Effector memory CD8-positive, alpha-beta T cell (primary cell): ENCODE data around the gene PTBP3.
A peak's percentile ranks its signal among the peaks of the same experiment; 100 is the strongest.

Experiments
- ATAC-seq: fragments of 150-1000 bp; cut with Tn5 transposase; replicated peaks from 2 replicates; pipeline ENCODE4 v1.10.0; 2021; ENCODE audit warnings: mild to moderate bottlenecking, moderate library complexity
- DNase-seq, 3 experiments: peaks; one replicate each; pipeline ENCODE4 v3.0.0; 2021
- H3K27ac Mint-ChIP-seq, 2 donors: one replicate each; pipeline ENCODE4 v1.8.0; 2022; ENCODE audit warnings: mild to moderate bottlenecking in 2 of 2, mixed read lengths in 2 of 2, moderate library complexity in 2 of 2
- H3K27me3 Mint-ChIP-seq, 2 donors: one replicate each; pipeline ENCODE4 v1.8.0; 2022; ENCODE audit warnings: mixed read lengths in 2 of 2
- H3K36me3 Mint-ChIP-seq: one replicate; pipeline ENCODE4 v1.8.0; 2022; ENCODE audit warnings: mild to moderate bottlenecking, moderate library complexity, mixed read lengths; ENCODE audit not compliant: insufficient read depth
- H3K4me1 Mint-ChIP-seq, 2 donors: one replicate each; pipeline ENCODE4 v1.8.0; 2022; ENCODE audit warnings: low read depth in 2 of 2, mixed read lengths in 2 of 2
- H3K4me3 Mint-ChIP-seq, 2 donors: one replicate each; pipeline ENCODE4 v1.8.0; 2022; ENCODE audit warnings: mild to moderate bottlenecking in 2 of 2, mixed read lengths in 2 of 2, moderate library complexity in 2 of 2
- H3K9me3 Mint-ChIP-seq, 2 donors: one replicate each; pipeline ENCODE4 v1.8.0; 2022; ENCODE audit warnings: mixed read lengths in 2 of 2

PTBP3 gene

DNA sequence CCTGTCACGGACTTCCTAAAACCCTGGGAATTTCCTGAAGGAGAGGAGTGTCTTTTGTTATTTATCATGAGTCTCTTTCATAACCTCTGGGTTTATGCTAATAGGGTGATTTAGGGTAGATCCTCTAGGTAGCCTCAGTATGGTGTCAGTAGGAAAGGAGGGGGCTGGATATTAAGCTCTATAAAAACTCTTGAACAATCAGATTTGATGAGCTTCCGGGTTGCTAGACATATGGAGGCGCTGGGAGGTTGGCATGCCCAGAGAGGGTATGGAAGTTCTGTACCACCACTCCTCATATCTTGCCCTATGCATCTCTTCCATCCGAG is 15.6 kb upstream of the PTBP3 start:
- H3K4me1 Mint-ChIP-seq: peaks cover 4 to 8% of the 10 kb centered on the region in 2 donors
- H3K4me3 Mint-ChIP-seq: peak overlapping the region; percentile 68 to 77
- H3K27me3 Mint-ChIP-seq: peaks cover 15 to 23% of the 10 kb centered on the region in 2 donors
- no peak for ATAC-seq
- no peaks in the 10 kb centered on the region for H3K9me3 Mint-ChIP-seq
- H3K36me3 Mint-ChIP-seq: peaks cover 2% of the 10 kb centered on the region
- H3K27ac Mint-ChIP-seq: no peak overlapping the region
- no peak for DNase-seq

DNA sequence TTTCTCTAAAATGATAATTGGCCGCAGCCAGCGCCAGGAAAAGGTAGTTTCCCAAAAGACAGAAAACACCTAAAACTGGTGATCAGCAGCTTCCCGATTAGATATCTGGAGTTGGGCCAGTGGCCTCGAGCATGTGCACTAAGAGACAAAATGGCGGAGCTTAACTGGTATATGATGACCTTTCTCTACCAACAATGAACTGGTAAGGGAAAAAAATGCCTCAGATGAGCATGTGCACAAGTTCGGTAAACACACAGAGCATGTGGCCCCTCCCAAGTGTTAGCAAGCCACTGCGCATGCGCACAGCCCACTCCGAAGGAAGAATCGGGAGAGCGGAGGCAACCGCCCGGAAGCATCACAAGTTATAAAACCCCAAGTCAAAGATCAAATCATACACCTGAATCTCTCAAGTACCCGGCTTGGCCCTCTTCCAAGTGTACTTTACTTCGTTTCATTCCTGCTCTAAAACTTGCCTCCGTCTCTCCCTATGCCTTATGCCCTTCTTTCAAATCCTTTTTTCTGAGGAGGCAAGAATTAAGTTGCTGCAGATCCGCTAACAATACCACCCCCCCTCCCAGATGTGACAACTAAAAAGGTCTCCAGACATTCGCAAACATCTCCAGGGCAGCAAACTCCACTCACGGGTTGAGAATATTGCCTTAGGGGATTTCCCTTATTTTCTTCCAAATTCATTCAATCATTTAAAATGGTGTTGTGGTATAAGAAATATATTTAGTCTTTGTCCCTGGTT is 15.0 kb upstream of the PTBP3 start:
- Mint-ChIP-seq H3K4me3 (peak overlapping the region; percentile 68 to 77), H3K27ac (no peak overlapping the region), H3K4me1 (peaks cover 4 to 8% of the 10 kb centered on the region in 2 donors), H3K36me3 (peaks cover 2% of the 10 kb centered on the region), H3K27me3 (peaks cover 15 to 22% of the 10 kb centered on the region in 2 donors), H3K9me3 (no peaks in the 10 kb centered on the region)
- ATAC-seq (peak; percentile 37), DNase-seq (peak; percentile 27 to 39 (median 36))

DNA sequence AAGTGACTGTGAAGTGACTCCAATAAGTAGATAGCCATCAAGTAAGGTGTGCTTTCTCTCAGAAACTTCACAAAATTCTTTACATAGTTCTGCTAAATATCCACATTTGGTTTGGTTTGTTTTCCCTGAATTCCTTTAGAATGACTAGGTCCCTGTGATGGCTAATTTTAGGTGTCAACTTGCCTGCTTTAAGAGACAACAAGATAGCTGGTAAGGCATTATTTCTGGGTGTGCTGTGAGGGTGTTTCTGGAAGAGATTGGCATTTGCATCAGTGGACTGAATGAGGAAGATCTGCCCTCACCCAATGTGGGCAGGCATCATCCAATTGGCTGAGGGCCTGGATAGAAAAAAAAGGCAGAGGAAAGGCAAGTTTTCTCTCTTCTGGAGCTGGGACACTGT is 8.3 kb upstream of the PTBP3 start:
- H3K36me3 Mint-ChIP-seq: no peaks in the 10 kb centered on the region
- no peaks in the 10 kb centered on the region for H3K9me3 Mint-ChIP-seq
- no peak overlapping the region for H3K4me3 Mint-ChIP-seq

GRCh38 chr9:112339886-112340285 is 6.5 kb upstream of the PTBP3 start:
- no peaks in the 10 kb centered on the region for H3K4me1 Mint-ChIP-seq
- no peaks in the 10 kb centered on the region for H3K36me3 Mint-ChIP-seq
- ATAC-seq (no peak), DNase-seq (no peak)
- peaks cover 0 to 7% of the 10 kb centered on the region in 2 donors for H3K27me3 Mint-ChIP-seq
- H3K27ac Mint-ChIP-seq: no peak overlapping the region
- no peaks in the 10 kb centered on the region for H3K9me3 Mint-ChIP-seq
- no peak overlapping the region for H3K4me3 Mint-ChIP-seq

More for the DNA sequence above, 8.3 kb upstream of the PTBP3 start:
- no peak overlapping the region for H3K27ac Mint-ChIP-seq
- DNase-seq: no peak
- no peaks in the 10 kb centered on the region for H3K4me1 Mint-ChIP-seq
- H3K27me3 Mint-ChIP-seq: peaks cover 0 to 7% of the 10 kb centered on the region in 2 donors
- no peak for ATAC-seq

DNA sequence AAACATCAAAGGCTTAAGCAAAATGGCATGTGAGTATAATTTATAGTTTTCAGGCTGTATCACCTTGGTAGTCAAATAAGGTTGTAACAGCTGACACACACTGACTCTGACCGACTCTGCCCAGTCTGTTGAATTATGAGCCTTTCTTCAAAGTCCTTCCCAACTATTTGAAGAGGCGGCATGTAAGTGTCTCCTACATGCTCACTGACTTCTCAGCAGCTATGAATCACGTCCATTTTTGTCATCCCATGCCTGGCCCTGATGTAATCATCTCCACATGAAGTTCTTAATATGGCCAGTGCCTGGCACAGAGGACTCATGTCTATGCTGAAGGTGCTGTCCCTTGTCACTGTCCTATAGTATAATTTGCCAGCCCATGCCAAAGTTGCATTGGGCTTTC is 5.1 kb upstream of the PTBP3 start:
- Mint-ChIP-seq H3K27ac (no peak overlapping the region), H3K36me3 (peaks cover 7% of the 10 kb centered on the region), H3K4me1 (peaks cover 2 to 9% of the 10 kb centered on the region in 2 donors), H3K4me3 (no peak overlapping the region), H3K27me3 (peaks cover 0 to 7% of the 10 kb centered on the region in 2 donors), H3K9me3 (no peaks in the 10 kb centered on the region)
- no peak for DNase-seq
- no peak for ATAC-seq

- no peak overlapping the region for H3K4me3 Mint-ChIP-seq
- DNase-seq (no peak), ATAC-seq (no peak)
- no peak overlapping the region for H3K27ac Mint-ChIP-seq
- H3K4me1 Mint-ChIP-seq: peaks cover 2 to 10% of the 10 kb centered on the region in 2 donors
- H3K27me3 Mint-ChIP-seq: peaks cover 0 to 7% of the 10 kb centered on the region in 2 donors
- peaks cover 17% of the 10 kb centered on the region for H3K36me3 Mint-ChIP-seq
- no peaks in the 10 kb centered on the region for H3K9me3 Mint-ChIP-seq
Observed at GRCh38 chr9:112337547-112337946, 4.1 kb upstream of the PTBP3 start.

DNA sequence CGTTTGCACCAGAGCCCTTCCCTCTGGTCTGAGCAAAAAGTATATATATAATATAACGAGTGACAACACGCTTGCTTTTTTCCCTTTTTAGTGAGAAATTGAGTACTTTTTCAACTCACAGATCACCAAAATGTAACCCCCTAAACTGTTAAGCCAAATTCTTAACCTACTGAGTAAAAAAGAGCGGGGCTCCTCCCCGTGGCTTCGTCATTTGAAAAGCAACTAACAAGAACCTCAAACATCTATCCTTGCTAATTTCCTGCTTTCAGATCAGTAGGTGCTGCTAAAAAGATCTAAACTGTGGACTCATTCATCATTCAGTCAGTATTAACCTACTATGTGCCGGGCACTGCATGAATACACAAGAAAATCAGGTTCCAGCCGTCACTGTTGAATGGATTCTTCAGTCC is 1.0 kb upstream of the PTBP3 start:
- ATAC-seq: peak; percentile 7
- Mint-ChIP-seq H3K4me1 (peaks cover 12 to 36% of the 10 kb centered on the region in 2 donors), H3K9me3 (no peaks in the 10 kb centered on the region), H3K36me3 (peaks cover 17% of the 10 kb centered on the region), H3K27me3 (no peaks in the 10 kb centered on the region), H3K4me3 (peak overlapping the region; percentile 79 to 94), H3K27ac (peak overlapping the region; percentile 85 to 94)
- DNase-seq: peak; percentile 17 to 45 (median 20)

DNA sequence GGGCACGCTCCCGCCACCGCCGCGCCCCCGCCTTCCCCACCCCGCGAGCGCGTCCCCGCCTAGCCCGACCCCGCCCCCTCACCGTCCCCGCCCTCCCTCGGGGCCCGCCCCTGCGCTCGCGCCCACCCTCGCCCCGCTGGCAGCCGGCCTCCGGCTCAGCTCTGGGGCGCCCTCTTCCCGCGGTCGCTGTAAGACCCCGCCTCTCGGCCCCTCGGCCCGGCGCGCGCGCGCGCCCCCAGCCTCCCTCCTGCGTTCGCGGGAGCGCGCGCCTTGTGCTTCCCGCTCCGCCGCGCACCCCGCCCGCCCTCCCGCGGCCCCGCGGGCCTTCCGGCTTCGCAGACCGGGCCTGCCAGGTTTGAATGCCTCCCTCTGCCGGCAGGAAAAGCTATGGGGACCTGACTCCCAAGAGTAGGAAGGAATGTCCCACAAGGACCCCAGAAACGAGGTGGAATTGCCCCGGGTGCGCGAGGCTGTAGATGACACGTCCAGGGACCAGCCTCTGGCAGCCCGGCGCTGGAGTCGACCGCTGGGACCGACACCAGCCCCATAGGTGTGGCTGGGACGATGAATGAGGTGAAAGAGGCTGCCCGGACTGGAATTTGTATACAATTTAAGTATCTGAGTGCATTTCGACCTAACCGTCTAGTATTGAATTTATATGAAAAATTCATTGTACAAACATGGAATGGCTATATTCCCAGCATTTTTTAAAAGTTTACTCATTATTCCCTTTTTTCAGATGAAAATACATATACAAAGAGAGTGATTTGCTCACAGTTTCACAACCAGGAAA is 416 bp upstream of the PTBP3 start:
- Mint-ChIP-seq H3K27me3 (no peaks in the 10 kb centered on the region), H3K4me1 (peaks cover 12 to 36% of the 10 kb centered on the region in 2 donors), H3K27ac (peak overlapping the region; percentile 85 to 94), H3K4me3 (peak overlapping the region; percentile 79 to 94), H3K36me3 (peaks cover 19% of the 10 kb centered on the region), H3K9me3 (no peaks in the 10 kb centered on the region)
- DNase-seq (peak; percentile 81 to 85 (median 82)), ATAC-seq (peak; percentile 79)

DNA sequence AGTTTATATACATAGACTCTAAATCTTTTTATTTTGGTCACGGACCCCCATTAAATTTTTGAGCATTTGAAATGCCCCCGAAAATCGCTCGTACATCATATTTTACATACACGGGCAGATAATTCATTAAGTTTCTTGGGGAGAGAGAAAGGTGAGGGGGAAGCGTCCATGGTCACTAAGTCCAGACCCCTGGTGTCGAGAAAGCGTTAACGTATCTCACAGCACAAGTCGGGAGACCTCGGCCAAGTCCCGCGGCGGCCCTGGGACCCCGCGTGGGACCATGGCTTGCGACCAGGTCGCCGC is 794 bp downstream of the PTBP3 start:
- Mint-ChIP-seq H3K36me3 (peaks cover 25% of the 10 kb centered on the region), H3K27me3 (no peaks in the 10 kb centered on the region), H3K27ac (peak overlapping the region; percentile 85 to 94), H3K9me3 (no peaks in the 10 kb centered on the region), H3K4me3 (peak overlapping the region; percentile 79 to 94), H3K4me1 (peaks cover 22 to 48% of the 10 kb centered on the region in 2 donors)
- ATAC-seq (no peak), DNase-seq (no peak)

GRCh38 chr9:112332214-112332613 is 1.2 kb downstream of the PTBP3 start:
- Mint-ChIP-seq H3K36me3 (peaks cover 27% of the 10 kb centered on the region), H3K4me3 (peak overlapping the region; percentile 79 to 94), H3K9me3 (no peaks in the 10 kb centered on the region), H3K4me1 (peaks cover 22 to 50% of the 10 kb centered on the region in 2 donors), H3K27me3 (no peaks in the 10 kb centered on the region), H3K27ac (peak overlapping the region; percentile 85 to 94)
- DNase-seq (no peak), ATAC-seq (no peak)

DNA sequence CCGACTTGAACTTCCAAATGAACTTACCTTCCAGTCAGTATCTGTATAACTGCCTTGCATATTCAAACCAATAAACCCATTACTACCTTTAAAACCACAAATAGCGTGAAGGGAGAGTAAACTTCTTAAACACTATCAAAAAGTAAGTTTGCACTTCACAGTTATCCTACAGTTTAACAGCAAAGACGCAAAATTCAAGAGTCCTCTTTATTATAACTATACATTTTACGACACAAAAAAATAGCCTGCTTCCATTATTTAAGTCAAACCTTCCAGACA is 1.8 kb downstream of the PTBP3 start:
- Mint-ChIP-seq H3K27me3 (no peaks in the 10 kb centered on the region), H3K36me3 (peaks cover 31% of the 10 kb centered on the region), H3K27ac (peak overlapping the region; percentile 85 to 94), H3K4me3 (peak overlapping the region; percentile 79 to 94), H3K4me1 (peaks cover 22 to 50% of the 10 kb centered on the region in 2 donors), H3K9me3 (no peaks in the 10 kb centered on the region)
- DNase-seq (no peak), ATAC-seq (no peak)

DNA sequence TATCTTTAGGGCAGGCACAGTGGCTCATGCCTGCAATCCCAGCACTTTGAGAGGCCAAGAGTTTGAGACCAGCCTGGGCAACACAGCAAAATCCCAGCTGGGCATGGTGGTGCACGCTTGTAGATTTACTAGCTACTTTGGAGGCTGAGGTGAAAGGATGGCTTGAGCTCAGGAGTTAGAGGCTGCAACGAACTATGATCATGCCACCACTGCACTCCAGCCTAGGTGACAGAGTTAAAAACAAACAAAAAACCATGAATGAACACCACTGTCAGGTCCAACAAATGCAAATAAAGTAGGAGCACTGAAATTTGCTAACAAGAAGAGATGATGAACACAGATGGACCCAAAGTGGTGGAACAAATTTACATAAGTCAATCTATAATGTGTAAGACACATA is 4.9 kb downstream of the PTBP3 start:
- Mint-ChIP-seq H3K27me3 (no peaks in the 10 kb centered on the region), H3K4me3 (peak overlapping the region; percentile 53 to 55), H3K4me1 (peaks cover 34 to 49% of the 10 kb centered on the region in 2 donors), H3K27ac (peak overlapping the region; percentile 49 to 83), H3K9me3 (no peaks in the 10 kb centered on the region), H3K36me3 (peaks cover 24% of the 10 kb centered on the region)
- DNase-seq (no peak), ATAC-seq (no peak)

DNA sequence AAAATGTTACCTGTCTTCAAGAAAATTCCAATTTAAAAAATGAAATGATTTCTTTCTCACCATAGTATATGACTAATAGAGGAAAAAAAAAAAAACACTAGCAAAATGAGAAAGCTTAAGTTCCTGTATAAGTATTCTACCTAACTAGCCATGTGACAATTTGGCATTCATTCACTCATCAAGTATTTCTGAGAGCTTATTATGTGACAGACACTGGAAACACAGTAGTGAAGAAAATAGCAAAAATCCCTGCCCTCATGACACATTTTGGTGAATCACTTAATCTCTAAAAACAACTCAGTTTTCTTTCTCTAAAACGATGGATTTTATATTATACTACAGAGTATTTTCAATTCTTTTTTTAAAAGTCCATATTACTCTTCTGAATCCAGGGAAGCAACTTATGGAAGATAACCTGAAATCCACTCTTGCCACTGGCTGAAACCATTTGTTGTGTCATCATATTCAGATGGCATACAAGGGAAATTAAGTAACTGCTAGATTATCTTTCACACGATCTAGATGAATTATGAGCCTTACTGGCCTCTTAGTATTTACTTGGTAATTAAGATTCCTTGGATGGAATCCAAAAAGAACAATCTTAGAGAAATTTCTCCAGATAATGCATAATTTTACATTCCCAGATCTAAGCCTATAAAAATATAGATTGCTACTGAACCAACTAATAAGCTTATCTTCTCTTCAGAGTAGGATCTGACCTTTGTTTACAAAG is 5.5 kb downstream of the PTBP3 start:
- Mint-ChIP-seq H3K4me1 (peaks cover 39 to 53% of the 10 kb centered on the region in 2 donors), H3K36me3 (peaks cover 21% of the 10 kb centered on the region), H3K4me3 (peak overlapping the region; percentile 53 to 55), H3K9me3 (peaks cover 0 to 2% of the 10 kb centered on the region in 2 donors), H3K27ac (peak overlapping the region; percentile 49 to 83), H3K27me3 (no peaks in the 10 kb centered on the region)
- no peak for DNase-seq
- ATAC-seq: no peak
